ENCODE data around the gene DOCK2. TPM values are rescaled to one million over a fixed set of nuclear protein-coding genes. Genes with fewer than 3 reads are reported as not detected.

The DOCK2 gene
- total and polyA plus RNA-seq, 8 donors, result 4.3 to 101 (median 5.3) TPM

GRCh38 chr5:169867347-169867746 lies 230.3 kb downstream of the DOCK2 start:
- no peak for TF ChIP-seq CTCF (IDR thresholded peaks at IDR 0.05)
- Histone ChIP-seq H3K27ac (no peak overlapping the region), H3K27me3 (no peaks in the 10 kb centered on the region), H3K36me3 (no peaks in the 10 kb centered on the region), H3K4me3 (no peak overlapping the region), H3K9me3 (no peaks in the 10 kb centered on the region), H3K4me1 (no peaks in the 10 kb centered on the region)
- intact Hi-C loops (cut with DNase I), result no loop called here
- ATAC-seq (no peak), DNase-seq (no peak)

- H3K4me3 ChIP-seq, result no peak overlapping the region
- H3K27ac ChIP-seq, result no peak overlapping the region
- H3K36me3 ChIP-seq, result no peaks in the 10 kb centered on the region
- no peak for DNase-seq
- no peaks in the 10 kb centered on the region for H3K9me3 ChIP-seq
- no peaks in the 10 kb centered on the region for H3K27me3 ChIP-seq
- H3K4me1 ChIP-seq, result peaks cover 2 to 14% of the 10 kb centered on the region in 2 donors
- TF ChIP-seq CTCF (IDR thresholded peaks at IDR 0.05), result no peak
- ATAC-seq, result no peak
- intact Hi-C loops (cut with DNase I), result no loop called here
These were observed 232.0 kb downstream of the DOCK2 start for GRCh38 chr5:169869066-169869465.

GRCh38 chr5:169870211-169870610 lies 233.1 kb downstream of the DOCK2 start:
- no peaks in the 10 kb centered on the region for H3K9me3 ChIP-seq
- H3K27me3 ChIP-seq, result no peaks in the 10 kb centered on the region
- DNase-seq, result no peak

GRCh38 chr5:169871826-169872490 lies 234.9 kb downstream of the DOCK2 start:
- intact Hi-C loops (cut with DNase I), result no loop called here
- TF ChIP-seq CTCF (IDR thresholded peaks at IDR 0.05), result no peak
- no peaks in the 10 kb centered on the region for H3K36me3 ChIP-seq
- H3K27me3 ChIP-seq, result no peaks in the 10 kb centered on the region
- H3K27ac ChIP-seq, result no peak overlapping the region
- no peak for ATAC-seq
- H3K4me3 ChIP-seq, result no peak overlapping the region
- H3K4me1 ChIP-seq, result peaks cover 2 to 43% of the 10 kb centered on the region in 2 donors
- H3K9me3 ChIP-seq, result no peaks in the 10 kb centered on the region
- DNase-seq, result no peak

More at GRCh38 chr5:169870211-169870610, 233.1 kb downstream of the DOCK2 start:
- Histone ChIP-seq H3K36me3 (no peaks in the 10 kb centered on the region), H3K4me1 (peaks cover 2 to 25% of the 10 kb centered on the region in 2 donors), H3K4me3 (no peak overlapping the region), H3K27ac (no peak overlapping the region)
- intact Hi-C loops (cut with DNase I), result no loop called here
- no peak for ATAC-seq
- no peak for TF ChIP-seq CTCF (IDR thresholded peaks at IDR 0.05)

- TF ChIP-seq CTCF (IDR thresholded peaks at IDR 0.05), result no peak
These were observed 236.6 kb downstream of the DOCK2 start for GRCh38 chr5:169873642-169874041.

More at GRCh38 chr5:169873642-169874041, 236.6 kb downstream of the DOCK2 start:
- intact Hi-C loops (cut with DNase I), result no loop called here
- Histone ChIP-seq H3K9me3 (no peaks in the 10 kb centered on the region), H3K27ac (peak overlapping the region in 1 of 2 donors; percentile 73), H3K4me1 (peaks cover 2 to 44% of the 10 kb centered on the region in 2 donors), H3K36me3 (no peaks in the 10 kb centered on the region), H3K4me3 (no peak overlapping the region), H3K27me3 (no peaks in the 10 kb centered on the region)
- peak; percentile 66 for ATAC-seq
- DNase-seq, result peak in 1 of 4 donors; percentile 20
